Epithelial cell of alveolus of lung (primary cell): Measurements from ENCODE around the gene KCNH2. TPM values are rescaled to one million over a fixed set of nuclear protein-coding genes. Genes with fewer than 3 reads are reported as not detected.

Experiments used
- total RNA-seq: library from RNA; depleted of rRNA; stranded (reverse); fragments of >200 nt; gene quantifications from 2 replicates; pipeline ENCODE4 v1.2.1, GENCODE V29; 2015

KCNH2 gene
- under 0.01 and 0.16 TPM in 2 replicates for total RNA-seq

DNA sequence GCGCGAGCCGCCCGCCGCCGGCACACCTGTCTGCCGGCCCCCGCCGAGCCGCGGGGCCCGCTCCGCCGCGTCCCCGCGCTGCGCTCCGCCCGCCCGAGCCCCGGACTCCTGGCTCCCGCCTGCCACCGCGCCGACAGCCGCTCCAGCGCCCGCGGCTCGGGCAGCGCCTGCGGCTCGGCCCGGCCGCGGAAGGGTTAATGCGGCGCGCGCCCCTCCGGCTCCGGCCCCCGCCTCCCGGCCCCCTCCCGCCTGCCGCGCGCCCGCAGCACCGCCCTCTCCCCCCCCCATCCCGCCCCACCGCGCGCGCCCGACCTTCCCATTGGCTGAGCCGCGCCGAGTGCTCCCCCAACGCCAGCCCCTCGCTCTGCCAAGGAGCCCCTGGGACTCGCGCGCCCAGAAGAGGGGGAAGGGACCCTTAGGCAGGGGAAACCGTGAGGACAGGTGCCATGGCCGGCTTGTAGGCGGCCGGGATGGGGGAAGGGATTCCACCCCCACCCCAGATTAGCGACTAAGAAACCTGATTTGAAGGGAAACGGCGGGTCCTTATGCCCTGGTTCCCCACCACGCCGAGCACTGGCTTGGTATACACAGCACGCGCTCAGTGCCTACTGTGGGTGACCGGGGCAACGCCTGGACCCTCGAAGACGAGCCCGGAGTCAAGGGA lies at the start of gene KCNH2:
Gene KCNH2 (minus strand): TSS at position 196 of the 664 bp plus-strand sequence. CDS start 408 bp downstream, outside the sequence.

GRCh38 chr7:151024435-151025056 lies 46.4 kb upstream of the KCNH2 start, which contains the start of gene ATG9B:
TSS of gene ATG9B (minus strand) at chr7:151024494. CDS start at chr7:151024423, 71 bp downstream.

DNA sequence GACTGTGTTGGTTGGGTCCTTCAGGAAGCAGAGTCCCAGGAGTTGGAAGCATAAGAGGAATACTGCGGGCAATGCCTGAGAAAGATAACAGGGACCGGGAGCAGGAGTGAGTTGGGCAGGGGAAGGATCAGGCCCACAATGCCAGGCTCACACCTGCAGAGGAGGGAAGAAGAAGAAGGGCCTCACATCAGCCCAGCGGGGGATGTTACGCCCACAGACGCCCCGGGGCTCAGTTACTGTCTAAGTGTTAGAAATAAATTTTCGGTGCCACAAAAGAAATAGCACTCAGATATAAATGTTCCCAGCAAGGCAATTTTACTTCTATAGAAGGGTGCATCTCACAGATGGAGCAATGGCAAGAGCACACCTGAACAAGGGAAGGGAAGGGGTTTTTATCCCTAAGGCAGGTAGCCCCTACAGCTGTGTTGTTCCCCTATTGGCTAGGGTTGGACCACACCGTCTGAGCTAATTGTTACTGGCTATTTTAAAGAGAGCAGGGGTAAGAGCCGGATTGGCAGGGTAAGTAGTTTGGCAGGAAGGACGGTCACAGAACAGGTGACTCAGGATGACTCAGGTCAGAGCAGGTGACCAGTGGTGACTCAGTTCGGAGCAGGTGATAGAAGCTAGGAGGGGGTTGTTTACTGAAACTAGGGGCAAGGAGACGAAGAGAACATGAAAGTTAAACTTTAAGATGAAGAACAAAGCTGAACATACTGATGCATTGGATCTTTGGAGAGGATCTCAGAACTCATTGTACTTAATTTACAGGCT lies 12.5 kb upstream of the KCNH2 start, which contains the start of gene NOS3:
Gene NOS3 (plus strand): TSS at position 602 of the 771 bp plus-strand sequence. CDS start 2,787 bp downstream, outside the sequence.

Other genes starting within 250 kb of the KCNH2 start
- 0.13 TPM in 1 of 2 replicates, not detected in the other for gene GIMAP5, start 240.9 kb downstream of the KCNH2 start, total RNA-seq
- gene TMEM176B, start 178.0 kb downstream of the KCNH2 start, total RNA-seq, result 14.3 TPM in 1 of 2 replicates, not detected in the other
- 19.9 TPM in 1 of 2 replicates, not detected in the other for gene TMEM176A, start 177.6 kb downstream of the KCNH2 start, total RNA-seq
- not detected in 2 replicates for gene AOC1, start 125.8 kb downstream of the KCNH2 start, total RNA-seq
- 1.4 and 4.5 TPM in 2 replicates for gene NOS3, start 12.7 kb upstream of the KCNH2 start, total RNA-seq
- 0.13 and 0.64 TPM in 2 replicates for gene ATG9B, start 46.2 kb upstream of the KCNH2 start, total RNA-seq
- gene ABCB8, start 50.1 kb upstream of the KCNH2 start, total RNA-seq, result 17.0 and 45.3 TPM in 2 replicates
- 0.13 and 0.96 TPM in 2 replicates for gene ASIC3, start 70.2 kb upstream of the KCNH2 start, total RNA-seq
- 19.9 and 21.6 TPM in 2 replicates for gene CDK5, start 79.6 kb upstream of the KCNH2 start, total RNA-seq
- gene SLC4A2, start 81.3 kb upstream of the KCNH2 start, total RNA-seq, result 98.3 and 113 TPM in 2 replicates
- 46.5 and 52.5 TPM in 2 replicates for gene FASTK, start 102.5 kb upstream of the KCNH2 start, total RNA-seq
- 55.1 and 58.2 TPM in 2 replicates for gene TMUB1, start 105.2 kb upstream of the KCNH2 start, total RNA-seq
- gene AGAP3, start 108.2 kb upstream of the KCNH2 start, total RNA-seq, result 25.5 and 34.6 TPM in 2 replicates
- gene GBX1, start 189.4 kb upstream of the KCNH2 start, total RNA-seq, result not detected in 2 replicates
- not detected in 2 replicates for gene ASB10, start 208.9 kb upstream of the KCNH2 start, total RNA-seq
- not detected in 2 replicates for gene H2BK1, start 232.2 kb upstream of the KCNH2 start, total RNA-seq
- gene ABCF2, start 248.9 kb upstream of the KCNH2 start, total RNA-seq, result 44.6 and 54.8 TPM in 2 replicates